HG03280 (cell line): Measurements from ENCODE around the gene PCDHB12.

Experiments
- ATAC-seq: cut with Tn5 transposase; IDR thresholded peaks from one replicate; pipeline ENCODE4 v1.9.1; 2021; ENCODE audit warnings: mild to moderate bottlenecking, moderate library complexity; ENCODE audit not compliant: unreplicated experiment

The PCDHB12 gene

DNA sequence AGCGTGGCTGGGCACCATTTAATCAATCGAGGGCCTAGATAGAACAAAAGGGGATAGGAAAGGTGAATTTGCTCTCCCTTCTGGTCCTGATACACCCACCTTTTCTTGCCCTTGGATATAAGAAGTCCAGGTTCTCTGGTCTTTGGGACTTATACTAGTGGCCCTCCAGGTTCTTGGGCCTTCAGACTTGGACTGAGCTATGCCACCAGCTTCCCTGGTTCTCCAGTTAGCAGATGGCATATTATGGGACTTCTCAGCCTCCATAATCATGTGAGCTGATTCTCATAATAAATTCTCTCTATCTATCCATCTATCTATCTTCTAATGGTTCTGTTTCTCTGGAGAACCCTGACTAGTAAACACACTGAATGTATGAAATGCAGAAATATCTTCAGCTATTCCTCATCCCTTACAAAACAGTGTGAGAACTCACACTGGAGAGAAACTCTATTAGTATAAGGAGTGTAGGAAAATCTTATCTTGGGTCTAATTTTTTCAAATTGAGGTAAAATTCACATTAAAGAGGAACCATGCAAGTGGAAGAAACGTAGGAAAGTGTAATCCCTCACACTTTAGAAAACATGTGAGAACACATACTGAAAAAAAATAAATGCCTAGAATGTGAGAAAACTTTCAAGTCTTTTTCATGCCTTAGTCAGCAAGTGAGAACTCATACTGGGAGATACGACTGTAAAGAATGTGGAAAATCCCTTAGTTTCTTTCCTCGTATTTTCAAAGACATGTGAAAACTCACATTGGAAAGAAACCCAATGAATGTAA, 52.1 kb downstream of the PCDHB12 start:
- ATAC-seq = no peak

DNA sequence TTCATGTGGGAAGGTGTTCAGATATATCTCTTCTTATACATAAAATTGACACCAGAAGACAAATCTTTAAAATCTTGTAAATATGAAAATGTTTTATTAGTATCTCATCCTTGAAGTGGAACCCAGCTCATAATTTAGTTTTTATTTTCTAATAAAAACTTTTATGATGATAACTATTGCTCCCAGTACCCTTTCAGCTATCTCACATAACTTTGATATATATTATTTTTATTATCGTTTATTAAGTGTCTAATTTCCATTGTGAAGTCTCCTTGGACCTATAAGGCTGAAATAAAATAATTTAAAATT, 52.7 kb downstream of the PCDHB12 start:
- no peak for ATAC-seq
